PFSK-1 (cell line): ENCODE data around the gene FAM210B.

Experiments
- FOXP2 ChIP-seq: optimal IDR thresholded peaks from 2 replicates; pipeline ENCODE3; 2011; ENCODE audit warnings: borderline replicate concordance, control low read depth, inconsistent platforms; ENCODE audit not compliant: insufficient read depth; ENCODE audit errors: extremely low read length, extremely low read depth
- POLR2AphosphoS5 ChIP-seq: IDR thresholded peaks from 2 replicates; pipeline ENCODE4 v1.6.1; 2012; ENCODE audit warnings: low read depth, mild to moderate bottlenecking, control low read depth, low read length, moderate library complexity
- REST ChIP-seq, 2 experiments: IDR thresholded peaks; 2 replicates each; pipeline versions ENCODE4 v1.6.1 to v1.8.0; 2011 to 2012; ENCODE audit warnings: low read depth in 2 of 2, low read length in 2 of 2, control low read depth in 1 of 2, inconsistent platforms in 1 of 2, mild to moderate bottlenecking in 1 of 2, moderate library complexity in 1 of 2; ENCODE audit not compliant: insufficient read depth in 1 of 2
- SIN3A ChIP-seq: IDR thresholded peaks from 2 replicates; pipeline ENCODE4 v1.6.1; 2012; ENCODE audit warnings: mild to moderate bottlenecking, low read length, moderate library complexity, borderline replicate concordance; ENCODE audit not compliant: insufficient read depth
- TAF1 ChIP-seq: IDR thresholded peaks from 2 replicates; pipeline ENCODE4 v1.6.1; 2012; ENCODE audit warnings: low read length, control low read depth, borderline replicate concordance; ENCODE audit not compliant: insufficient read depth

- TF ChIP-seq POLR2AphosphoS5 (no peak), REST (IDR thresholded peaks at IDR 0.05; ENCODE audit: insufficient read depth in 1 of 2, low read depth in 2 of 2, low read length in 2 of 2) (no peak), TAF1 (no peak), FOXP2 (no peak), SIN3A (no peak)
Observed at GRCh38 chr20:56348305-56348693, 10.5 kb upstream of the FAM210B start.
